SK-N-SH treated with all-trans-retinoic acid at 6 μM for 48 hours (cell line): ENCODE measurements around the gene RASGRP3.

Experiments used
- ATAC-seq: fragments of 200-7000 bp; cut with Tn5 transposase; 3 replicates; pipeline ENCODE4 v1.9.1; 2020; ENCODE audit warnings: mild to moderate bottlenecking, moderate library complexity
- BACH2 ChIP-seq: fragments of 250-450 bp; sonication (Bioruptor Pico); IDR thresholded peaks from 2 replicates; pipeline ENCODE4 v1.9.0; 2021; ENCODE audit warnings: mild to moderate bottlenecking, borderline replicate concordance
- CSDC2 ChIP-seq: fragments of 250-450 bp; sonication (Bioruptor Pico); IDR thresholded peaks from 2 replicates; pipeline ENCODE4 v1.5.0; 2020; ENCODE audit warnings: mild to moderate bottlenecking, moderate library complexity
- ESRRG ChIP-seq: fragments of 250-450 bp; sonication (Bioruptor Pico); IDR thresholded peaks from 2 replicates; pipeline ENCODE4 v1.6.1; 2021; ENCODE audit warnings: mild to moderate bottlenecking
- GLIS3 ChIP-seq: fragments of 250-450 bp; sonication (Bioruptor Pico); IDR thresholded peaks from 2 replicates; pipeline ENCODE4 v1.5.0; 2020; ENCODE audit warnings: mild to moderate bottlenecking, moderate library complexity
- ISL1 ChIP-seq: fragments of 250-450 bp; sonication (Bioruptor Pico); IDR thresholded peaks from 2 replicates; pipeline ENCODE4 v2.1.2; 2022; ENCODE audit warnings: mild to moderate bottlenecking, moderate library complexity
- OSR1 ChIP-seq: fragments of 250-450 bp; sonication (Bioruptor Pico); IDR thresholded peaks from 2 replicates; pipeline ENCODE4 v1.8.0; 2022; ENCODE audit warnings: moderate library complexity, mild to moderate bottlenecking, inconsistent platforms
- SNAI2 ChIP-seq: fragments of 250-450 bp; sonication (Bioruptor Pico); IDR thresholded peaks from 2 replicates; pipeline ENCODE4 v1.5.0; 2020; ENCODE audit warnings: mild to moderate bottlenecking, moderate library complexity
- TCF4 ChIP-seq: fragments of 250-450 bp; sonication (Bioruptor Pico); IDR thresholded peaks from 2 replicates; pipeline ENCODE4 v1.8.0; 2021; ENCODE audit warnings: mild to moderate bottlenecking, moderate library complexity, borderline replicate concordance
- ZC3H10 ChIP-seq: fragments of 250-450 bp; sonication (Bioruptor Pico); IDR thresholded peaks from 2 replicates; pipeline ENCODE4 v1.5.1; 2021; ENCODE audit warnings: mild to moderate bottlenecking, moderate library complexity
- ZFP3 ChIP-seq: fragments of 250-450 bp; sonication (Bioruptor Pico); IDR thresholded peaks from 2 replicates; pipeline ENCODE4 v1.5.0; 2020; ENCODE audit warnings: mild to moderate bottlenecking, moderate library complexity
- ZFP30 ChIP-seq: fragments of 450-650 bp; formaldehyde crosslinking; IDR thresholded peaks from 2 replicates; pipeline ENCODE4 v1.5.0; 2022; ENCODE audit warnings: mild to moderate bottlenecking, moderate library complexity
- ZNF565 ChIP-seq: fragments of 450-650 bp; formaldehyde crosslinking; conservative IDR thresholded peaks from 2 replicates; pipeline ENCODE4 v1.5.0; 2020; ENCODE audit warnings: low read depth, mild to moderate bottlenecking, moderate library complexity
- ZNF70 ChIP-seq: fragments of 450-650 bp; formaldehyde crosslinking; IDR thresholded peaks from 2 replicates; pipeline ENCODE4 v1.5.0; 2020; ENCODE audit warnings: mild to moderate bottlenecking, moderate library complexity
- ZNF8 ChIP-seq: fragments of 450-650 bp; formaldehyde crosslinking; IDR thresholded peaks from 2 replicates; pipeline ENCODE4 v1.5.0; 2020; ENCODE audit warnings: mild to moderate bottlenecking, moderate library complexity
- TF ChIP-seq, protein P1 (sequence below): fragments of 250-450 bp; sonication (Bioruptor Pico); IDR thresholded peaks from 2 replicates; pipeline ENCODE4 v1.8.0; 2021; ENCODE audit warnings: low read depth, mild to moderate bottlenecking, moderate library complexity, borderline replicate concordance
- TF ChIP-seq, protein P2 (sequence below): fragments of 250-450 bp; sonication (Bioruptor Pico); IDR thresholded peaks from 2 replicates; pipeline ENCODE4 v1.5.1; 2020; ENCODE audit warnings: low read depth, mild to moderate bottlenecking, moderate library complexity
- TF ChIP-seq, protein P3 (sequence below): fragments of 250-450 bp; sonication (Bioruptor Pico); IDR thresholded peaks from 2 replicates; pipeline ENCODE4 v1.8.0; 2020; ENCODE audit warnings: mild to moderate bottlenecking, moderate library complexity, borderline replicate concordance
- TF ChIP-seq, protein P4 (sequence below): fragments of 250-450 bp; sonication (Bioruptor Pico); IDR thresholded peaks from 2 replicates; pipeline ENCODE4 v1.5.0; 2020; ENCODE audit warnings: mild to moderate bottlenecking, moderate library complexity
- TF ChIP-seq, protein P5 (sequence below): fragments of 250-450 bp; sonication (Bioruptor Pico); IDR thresholded peaks from 2 replicates; pipeline ENCODE4 v1.5.1; 2021; ENCODE audit warnings: mild to moderate bottlenecking, moderate library complexity

The RASGRP3 gene

DNA sequence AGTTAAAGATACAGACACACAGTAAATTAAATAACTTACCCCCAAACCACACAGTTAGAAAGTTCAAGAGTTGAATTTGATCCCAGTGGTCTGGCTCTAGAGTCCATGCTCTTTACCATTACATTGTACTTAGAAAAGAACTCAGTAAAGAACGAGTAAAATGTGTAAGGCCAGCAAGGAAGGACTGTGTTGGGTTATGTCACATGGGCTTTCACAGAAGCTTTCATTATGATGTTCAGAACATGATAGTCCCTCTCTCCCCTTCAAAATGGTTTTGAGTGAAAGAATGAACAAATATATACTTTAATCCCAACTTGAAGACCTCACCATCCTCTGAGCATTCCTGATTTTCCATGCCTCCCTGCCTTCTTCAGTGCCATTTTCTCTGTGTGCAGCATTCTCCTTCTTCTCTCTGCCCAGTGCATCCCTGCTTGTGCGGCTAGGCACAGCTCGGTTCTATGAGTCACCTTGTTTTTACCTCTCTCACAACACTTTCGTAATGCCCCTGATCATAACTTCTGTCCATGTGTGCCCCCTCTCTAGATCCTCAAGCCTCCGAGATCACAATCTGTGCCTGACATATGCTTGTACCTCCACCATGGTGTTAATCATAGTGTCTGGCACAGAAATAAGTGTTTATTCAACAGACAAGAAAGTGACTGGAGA lies 22.0 kb downstream of the RASGRP3 start (continued):
- TF ChIP-seq, protein P1, sequence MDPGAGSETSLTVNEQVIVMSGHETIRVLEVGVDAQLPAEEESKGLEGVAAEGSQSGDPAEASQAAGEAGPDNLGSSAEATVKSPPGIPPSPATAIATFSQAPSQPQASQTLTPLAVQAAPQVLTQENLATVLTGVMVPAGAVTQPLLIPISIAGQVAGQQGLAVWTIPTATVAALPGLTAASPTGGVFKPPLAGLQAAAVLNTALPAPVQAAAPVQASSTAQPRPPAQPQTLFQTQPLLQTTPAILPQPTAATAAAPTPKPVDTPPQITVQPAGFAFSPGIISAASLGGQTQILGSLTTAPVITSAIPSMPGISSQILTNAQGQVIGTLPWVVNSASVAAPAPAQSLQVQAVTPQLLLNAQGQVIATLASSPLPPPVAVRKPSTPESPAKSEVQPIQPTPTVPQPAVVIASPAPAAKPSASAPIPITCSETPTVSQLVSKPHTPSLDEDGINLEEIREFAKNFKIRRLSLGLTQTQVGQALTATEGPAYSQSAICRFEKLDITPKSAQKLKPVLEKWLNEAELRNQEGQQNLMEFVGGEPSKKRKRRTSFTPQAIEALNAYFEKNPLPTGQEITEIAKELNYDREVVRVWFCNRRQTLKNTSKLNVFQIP (CRISPR knock-in tag) = no peak
- TF ChIP-seq, protein P2, sequence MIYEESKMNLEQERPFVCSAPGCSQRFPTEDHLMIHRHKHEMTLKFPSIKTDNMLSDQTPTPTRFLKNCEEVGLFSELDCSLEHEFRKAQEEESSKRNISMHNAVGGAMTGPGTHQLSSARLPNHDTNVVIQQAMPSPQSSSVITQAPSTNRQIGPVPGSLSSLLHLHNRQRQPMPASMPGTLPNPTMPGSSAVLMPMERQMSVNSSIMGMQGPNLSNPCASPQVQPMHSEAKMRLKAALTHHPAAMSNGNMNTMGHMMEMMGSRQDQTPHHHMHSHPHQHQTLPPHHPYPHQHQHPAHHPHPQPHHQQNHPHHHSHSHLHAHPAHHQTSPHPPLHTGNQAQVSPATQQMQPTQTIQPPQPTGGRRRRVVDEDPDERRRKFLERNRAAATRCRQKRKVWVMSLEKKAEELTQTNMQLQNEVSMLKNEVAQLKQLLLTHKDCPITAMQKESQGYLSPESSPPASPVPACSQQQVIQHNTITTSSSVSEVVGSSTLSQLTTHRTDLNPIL = no peak

DNA sequence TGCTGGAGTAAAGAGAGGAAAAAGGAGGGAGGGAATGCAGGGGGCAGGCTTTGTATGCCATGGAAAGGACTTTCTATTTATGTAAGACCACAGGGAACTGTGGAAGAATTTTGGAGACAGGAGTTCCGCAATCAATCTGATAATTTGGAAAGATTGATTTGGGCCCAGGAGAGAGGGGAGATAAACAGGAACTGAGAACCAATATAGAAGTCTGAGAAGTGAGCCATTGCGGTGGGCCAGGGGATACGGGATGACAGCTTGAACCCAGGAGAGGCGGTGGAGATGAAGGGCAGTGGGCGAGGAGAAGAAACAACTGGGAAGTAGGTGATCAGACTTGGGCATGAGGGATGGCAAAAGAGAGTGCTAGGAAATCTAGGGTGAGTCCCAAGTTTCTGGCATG lies 23.7 kb downstream of the RASGRP3 start:
- TF ChIP-seq, protein P3, sequence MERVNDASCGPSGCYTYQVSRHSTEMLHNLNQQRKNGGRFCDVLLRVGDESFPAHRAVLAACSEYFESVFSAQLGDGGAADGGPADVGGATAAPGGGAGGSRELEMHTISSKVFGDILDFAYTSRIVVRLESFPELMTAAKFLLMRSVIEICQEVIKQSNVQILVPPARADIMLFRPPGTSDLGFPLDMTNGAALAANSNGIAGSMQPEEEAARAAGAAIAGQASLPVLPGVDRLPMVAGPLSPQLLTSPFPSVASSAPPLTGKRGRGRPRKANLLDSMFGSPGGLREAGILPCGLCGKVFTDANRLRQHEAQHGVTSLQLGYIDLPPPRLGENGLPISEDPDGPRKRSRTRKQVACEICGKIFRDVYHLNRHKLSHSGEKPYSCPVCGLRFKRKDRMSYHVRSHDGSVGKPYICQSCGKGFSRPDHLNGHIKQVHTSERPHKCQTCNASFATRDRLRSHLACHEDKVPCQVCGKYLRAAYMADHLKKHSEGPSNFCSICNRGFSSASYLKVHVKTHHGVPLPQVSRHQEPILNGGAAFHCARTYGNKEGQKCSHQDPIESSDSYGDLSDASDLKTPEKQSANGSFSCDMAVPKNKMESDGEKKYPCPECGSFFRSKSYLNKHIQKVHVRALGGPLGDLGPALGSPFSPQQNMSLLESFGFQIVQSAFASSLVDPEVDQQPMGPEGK (CRISPR knock-in tag) = no peak
- TF ChIP-seq BACH2 (CRISPR knock-in tag) = no peak
- no peak for TF ChIP-seq OSR1 (CRISPR knock-in tag)
- TF ChIP-seq, protein P1 (CRISPR knock-in tag) = no peak
- TF ChIP-seq ISL1 = no peak
- TF ChIP-seq, protein P2 = no peak
- no peak for TF ChIP-seq ZFP3 (CRISPR knock-in tag)
- TF ChIP-seq CSDC2 = no peak
- no peak for TF ChIP-seq TCF4 (CRISPR knock-in tag)
- TF ChIP-seq, protein P4, sequence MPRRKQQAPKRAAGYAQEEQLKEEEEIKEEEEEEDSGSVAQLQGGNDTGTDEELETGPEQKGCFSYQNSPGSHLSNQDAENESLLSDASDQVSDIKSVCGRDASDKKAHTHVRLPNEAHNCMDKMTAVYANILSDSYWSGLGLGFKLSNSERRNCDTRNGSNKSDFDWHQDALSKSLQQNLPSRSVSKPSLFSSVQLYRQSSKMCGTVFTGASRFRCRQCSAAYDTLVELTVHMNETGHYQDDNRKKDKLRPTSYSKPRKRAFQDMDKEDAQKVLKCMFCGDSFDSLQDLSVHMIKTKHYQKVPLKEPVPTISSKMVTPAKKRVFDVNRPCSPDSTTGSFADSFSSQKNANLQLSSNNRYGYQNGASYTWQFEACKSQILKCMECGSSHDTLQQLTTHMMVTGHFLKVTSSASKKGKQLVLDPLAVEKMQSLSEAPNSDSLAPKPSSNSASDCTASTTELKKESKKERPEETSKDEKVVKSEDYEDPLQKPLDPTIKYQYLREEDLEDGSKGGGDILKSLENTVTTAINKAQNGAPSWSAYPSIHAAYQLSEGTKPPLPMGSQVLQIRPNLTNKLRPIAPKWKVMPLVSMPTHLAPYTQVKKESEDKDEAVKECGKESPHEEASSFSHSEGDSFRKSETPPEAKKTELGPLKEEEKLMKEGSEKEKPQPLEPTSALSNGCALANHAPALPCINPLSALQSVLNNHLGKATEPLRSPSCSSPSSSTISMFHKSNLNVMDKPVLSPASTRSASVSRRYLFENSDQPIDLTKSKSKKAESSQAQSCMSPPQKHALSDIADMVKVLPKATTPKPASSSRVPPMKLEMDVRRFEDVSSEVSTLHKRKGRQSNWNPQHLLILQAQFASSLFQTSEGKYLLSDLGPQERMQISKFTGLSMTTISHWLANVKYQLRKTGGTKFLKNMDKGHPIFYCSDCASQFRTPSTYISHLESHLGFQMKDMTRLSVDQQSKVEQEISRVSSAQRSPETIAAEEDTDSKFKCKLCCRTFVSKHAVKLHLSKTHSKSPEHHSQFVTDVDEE = no peak
- no peak for TF ChIP-seq ZFP30 (CRISPR knock-in tag)
- no peak for TF ChIP-seq ZC3H10 (CRISPR knock-in tag)
- TF ChIP-seq ZNF8 = no peak
- TF ChIP-seq ZNF565 = no peak
- no peak for TF ChIP-seq ESRRG
- TF ChIP-seq SNAI2 (CRISPR knock-in tag) = no peak
- TF ChIP-seq, protein P5, sequence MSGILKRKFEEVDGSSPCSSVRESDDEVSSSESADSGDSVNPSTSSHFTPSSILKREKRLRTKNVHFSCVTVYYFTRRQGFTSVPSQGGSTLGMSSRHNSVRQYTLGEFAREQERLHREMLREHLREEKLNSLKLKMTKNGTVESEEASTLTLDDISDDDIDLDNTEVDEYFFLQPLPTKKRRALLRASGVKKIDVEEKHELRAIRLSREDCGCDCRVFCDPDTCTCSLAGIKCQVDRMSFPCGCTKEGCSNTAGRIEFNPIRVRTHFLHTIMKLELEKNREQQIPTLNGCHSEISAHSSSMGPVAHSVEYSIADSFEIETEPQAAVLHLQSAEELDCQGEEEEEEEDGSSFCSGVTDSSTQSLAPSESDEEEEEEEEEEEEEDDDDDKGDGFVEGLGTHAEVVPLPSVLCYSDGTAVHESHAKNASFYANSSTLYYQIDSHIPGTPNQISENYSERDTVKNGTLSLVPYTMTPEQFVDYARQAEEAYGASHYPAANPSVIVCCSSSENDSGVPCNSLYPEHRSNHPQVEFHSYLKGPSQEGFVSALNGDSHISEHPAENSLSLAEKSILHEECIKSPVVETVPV = no peak
- TF ChIP-seq ZNF70 (CRISPR knock-in tag) = no peak
- no peak for TF ChIP-seq GLIS3 (CRISPR knock-in tag)
- ATAC-seq = no peak
